ENCODE measurements around the gene GDE1.
"Not testable (repeated sequence)": the region's sequence is repeated elsewhere in the genome, so short reads cannot be mapped to it uniquely, and the experiment has no call there.

The GDE1 gene, protein sequence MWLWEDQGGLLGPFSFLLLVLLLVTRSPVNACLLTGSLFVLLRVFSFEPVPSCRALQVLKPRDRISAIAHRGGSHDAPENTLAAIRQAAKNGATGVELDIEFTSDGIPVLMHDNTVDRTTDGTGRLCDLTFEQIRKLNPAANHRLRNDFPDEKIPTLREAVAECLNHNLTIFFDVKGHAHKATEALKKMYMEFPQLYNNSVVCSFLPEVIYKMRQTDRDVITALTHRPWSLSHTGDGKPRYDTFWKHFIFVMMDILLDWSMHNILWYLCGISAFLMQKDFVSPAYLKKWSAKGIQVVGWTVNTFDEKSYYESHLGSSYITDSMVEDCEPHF

DNA sequence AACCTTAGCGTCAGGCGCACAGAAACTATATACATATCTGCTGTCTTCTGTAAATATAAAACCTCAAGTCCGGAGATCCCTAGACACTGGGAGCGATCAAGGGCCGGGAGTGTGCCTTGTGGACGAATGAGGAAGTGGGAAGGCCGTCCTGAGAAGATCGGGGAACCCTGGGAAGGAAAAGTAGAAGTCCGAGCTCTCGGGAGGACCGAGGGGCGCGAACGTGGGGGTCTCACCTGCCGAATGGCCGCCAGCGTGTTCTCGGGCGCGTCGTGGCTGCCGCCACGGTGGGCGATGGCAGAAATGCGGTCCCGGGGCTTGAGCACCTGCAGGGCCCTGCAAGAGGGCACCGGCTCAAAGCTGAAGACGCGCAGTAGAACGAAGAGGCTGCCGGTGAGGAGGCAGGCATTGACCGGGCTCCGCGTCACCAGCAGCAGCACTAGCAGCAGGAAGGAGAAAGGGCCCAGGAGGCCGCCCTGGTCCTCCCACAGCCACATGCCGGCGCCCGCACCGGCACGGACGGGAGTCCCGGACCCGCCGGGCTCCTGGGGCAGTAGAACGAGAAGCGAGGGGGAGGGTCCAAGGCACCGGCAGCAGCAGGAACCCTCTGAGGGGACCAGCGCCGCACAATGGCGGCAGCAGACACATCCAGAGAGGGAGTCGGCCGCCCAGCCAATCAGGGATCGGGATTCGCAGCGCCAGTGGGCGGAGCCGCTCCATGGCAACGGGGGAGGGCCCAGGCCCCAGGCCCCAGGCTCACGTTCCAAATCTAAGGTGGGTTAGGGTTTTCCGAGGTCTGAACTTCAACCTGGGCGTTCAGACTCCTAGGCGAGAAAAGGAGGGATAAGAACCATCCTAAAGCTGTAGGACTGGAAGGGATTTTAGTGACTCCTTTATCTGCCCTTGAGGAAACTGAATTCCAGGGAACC is at the start of gene GDE1:
Gene GDE1 (minus strand): TSS at position 628 of the 926 bp plus-strand sequence. CDS start 134 bp downstream, at position 494.
- peak; percentile 94 for DNase-seq

- DNase-seq, result no peak
These were observed 45.7 kb upstream of the GDE1 start for GRCh38 chr16:19567560-19567959.

- no peak for DNase-seq
These were observed 44.5 kb upstream of the GDE1 start for GRCh38 chr16:19566362-19566761.

DNA sequence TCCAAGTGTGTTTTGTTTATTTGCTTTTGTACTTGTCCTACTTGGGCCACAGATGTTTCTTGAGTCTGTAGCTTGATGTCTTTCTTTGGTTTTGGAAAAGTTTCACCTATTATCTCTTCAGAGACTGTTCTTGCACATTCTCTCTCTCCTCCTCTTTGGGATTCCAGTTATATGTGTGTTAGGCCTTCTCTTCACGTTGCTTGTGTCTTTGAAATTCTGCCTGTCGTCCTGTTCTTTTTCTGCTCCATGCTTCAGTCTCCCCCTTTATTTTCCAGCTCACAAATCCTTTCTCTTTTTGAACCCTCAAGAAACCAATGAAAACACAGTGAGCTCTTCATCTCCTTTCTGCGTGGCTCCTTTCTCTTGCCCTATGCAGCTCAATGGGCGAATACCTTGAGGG is 41.5 kb upstream of the GDE1 start:
- DNase-seq, result no peak

DNA sequence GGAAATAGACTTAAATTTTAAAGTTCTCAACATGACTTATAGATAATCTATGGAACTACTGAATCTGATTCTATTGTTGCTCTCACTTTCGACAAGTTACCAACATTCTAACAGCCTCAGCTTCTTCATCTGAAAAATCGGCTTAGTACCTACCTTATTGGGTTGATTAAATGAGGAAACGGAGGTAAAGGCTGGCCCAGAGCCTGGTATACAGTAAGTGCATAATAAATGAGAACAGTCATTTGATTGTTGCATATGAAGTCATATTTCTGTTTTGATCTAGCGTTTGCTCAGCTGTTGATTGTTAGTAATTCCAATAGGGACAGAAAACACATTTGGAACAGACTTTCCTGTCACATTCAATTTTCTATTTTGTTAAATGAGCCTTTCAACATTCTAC is 38.2 kb upstream of the GDE1 start:
- DNase-seq, result no peak

GRCh38 chr16:19559242-19559910 is 37.5 kb upstream of the GDE1 start:
- no peak for DNase-seq

- no peak for DNase-seq
These were observed 34.3 kb upstream of the GDE1 start for GRCh38 chr16:19555938-19556771.

- DNase-seq, result peak; percentile 99
These were observed 33.5 kb upstream of the GDE1 start, which contains the start of gene VPS35L for GRCh38 chr16:19555186-19555937. Gene VPS35L (plus strand): TSS chr16:19555703. CDS start chr16:19555730, 27 bp downstream.

GRCh38 chr16:19549673-19550072 is 27.8 kb upstream of the GDE1 start:
- DNase-seq, result no peak

DNA sequence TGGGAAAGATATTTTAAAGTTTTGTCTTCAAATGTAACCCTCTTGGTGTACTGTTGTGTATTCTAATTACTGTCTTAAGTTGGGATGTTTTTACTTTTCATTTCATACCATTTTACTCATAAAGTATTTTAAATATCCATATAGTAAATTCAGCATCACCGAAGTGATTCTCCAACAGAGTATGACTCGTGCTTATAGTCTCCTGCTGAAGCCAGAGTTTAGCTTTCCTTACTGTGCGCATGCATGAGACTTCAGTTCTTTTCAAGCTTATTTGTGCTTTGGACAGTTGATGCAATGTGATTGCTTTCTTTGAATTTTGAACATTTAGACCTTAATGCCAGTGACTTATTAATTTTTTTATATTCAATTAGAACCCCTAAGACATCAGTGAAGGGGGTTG is 26.2 kb upstream of the GDE1 start:
- no peak for DNase-seq

DNA sequence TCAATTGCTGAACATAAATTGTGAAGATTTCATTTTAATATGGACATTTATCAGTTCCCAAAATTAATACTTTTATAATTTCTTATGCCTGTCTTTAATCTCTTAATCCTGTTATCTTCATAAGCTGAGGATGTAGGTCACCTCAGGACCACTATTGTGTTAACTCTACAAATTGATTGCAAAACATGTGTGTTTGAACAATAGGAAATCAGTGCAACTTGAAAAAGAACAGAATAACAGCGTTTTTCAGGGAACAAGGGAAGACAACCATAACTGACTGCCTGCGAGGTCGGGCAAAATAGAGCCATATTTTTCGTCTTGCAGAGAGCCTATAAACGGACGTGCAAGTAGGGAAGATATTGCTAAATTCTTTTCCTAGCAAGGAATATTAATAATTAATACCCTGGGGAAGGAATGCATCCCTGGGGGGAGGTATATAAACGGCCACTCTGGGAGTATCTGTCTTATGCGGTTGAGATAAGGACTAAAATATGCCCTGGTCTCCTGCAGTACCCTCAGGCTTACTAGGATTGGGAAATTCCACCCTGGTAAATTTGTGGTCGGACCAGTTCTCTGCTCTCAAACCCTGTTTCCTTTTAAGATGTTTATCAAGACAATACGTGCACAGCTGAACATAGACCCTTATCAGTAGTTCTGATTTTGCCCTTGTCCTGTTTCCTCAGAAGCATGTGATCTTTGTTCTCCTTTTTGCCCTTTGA is 21.5 kb upstream of the GDE1 start:
- DNase-seq, result not testable (repeated sequence)

DNA sequence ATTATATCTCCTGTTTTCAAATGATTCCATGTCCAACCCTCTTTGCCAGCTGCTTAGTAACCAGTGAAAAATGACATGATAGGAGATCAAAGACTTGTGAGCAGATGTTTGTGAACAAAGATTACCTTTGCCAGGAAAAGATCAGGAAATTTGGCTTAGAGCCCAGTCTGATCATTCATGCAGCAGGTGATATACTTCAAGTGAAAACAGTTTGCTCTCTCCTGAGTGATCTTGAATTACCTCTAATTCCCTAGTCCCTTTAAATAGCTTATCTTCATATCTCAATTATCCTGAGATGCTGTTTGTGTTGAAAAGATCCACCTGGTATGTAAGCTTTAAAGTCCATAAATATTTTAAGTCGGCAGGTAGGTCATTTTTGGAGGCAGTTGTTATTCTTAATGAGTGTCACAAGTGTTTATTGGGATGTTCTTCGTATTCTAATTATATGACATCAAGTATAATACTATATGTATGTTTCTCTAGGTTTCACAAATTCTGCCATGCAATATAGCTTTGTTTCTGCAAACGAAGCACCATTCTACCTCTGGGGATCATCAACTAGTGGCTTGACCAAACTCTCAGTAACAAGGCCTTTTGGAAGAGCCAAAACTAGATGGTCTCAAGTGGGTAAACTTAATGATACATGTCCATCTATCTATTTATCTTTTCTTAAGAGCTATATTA is 20.4 kb upstream of the GDE1 start:
- DNase-seq, result no peak

GRCh38 chr16:19540241-19540970 is 18.5 kb upstream of the GDE1 start:
- DNase-seq, result no peak

DNA sequence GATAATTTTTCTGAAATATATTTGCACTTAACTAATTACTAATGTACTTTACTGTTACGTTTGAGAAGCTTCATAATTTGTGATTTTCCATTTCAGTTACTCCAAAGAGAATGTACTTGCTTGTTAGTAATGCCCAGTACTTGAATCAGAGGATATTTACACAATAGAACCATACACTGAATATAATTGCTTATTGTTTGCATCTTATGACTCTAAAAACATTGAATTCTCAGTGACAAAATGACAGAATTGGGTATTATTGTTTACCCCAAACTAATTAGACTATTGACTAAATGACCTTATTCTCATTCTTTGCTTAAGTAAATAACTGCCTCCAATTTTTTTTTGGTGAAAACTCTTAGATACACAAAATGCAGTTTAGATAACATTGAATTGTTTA is 10.7 kb upstream of the GDE1 start:
- DNase-seq, result no peak

DNA sequence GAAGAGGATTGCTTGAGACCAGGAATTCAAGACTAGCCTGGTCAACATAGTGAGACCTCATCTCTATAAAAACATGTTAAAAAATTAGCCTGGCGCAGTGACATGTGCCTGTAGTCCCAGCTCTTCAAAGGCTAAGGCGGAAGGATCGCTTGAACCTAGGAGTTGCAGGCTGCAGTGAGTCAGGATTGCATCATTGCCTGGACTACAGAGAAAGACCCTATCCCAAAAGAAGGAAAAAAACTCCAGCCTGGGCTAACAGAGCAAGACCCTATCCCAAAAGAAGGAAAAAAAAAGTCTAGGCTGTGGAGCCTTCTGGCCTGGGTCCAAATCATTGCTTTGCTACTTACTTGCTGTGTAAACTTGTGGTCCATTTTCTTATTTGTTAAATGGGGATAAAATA is 6.8 kb upstream of the GDE1 start:
- DNase-seq, result no peak

GRCh38 chr16:19527161-19527560 is 5.3 kb upstream of the GDE1 start:
- no peak for DNase-seq

DNA sequence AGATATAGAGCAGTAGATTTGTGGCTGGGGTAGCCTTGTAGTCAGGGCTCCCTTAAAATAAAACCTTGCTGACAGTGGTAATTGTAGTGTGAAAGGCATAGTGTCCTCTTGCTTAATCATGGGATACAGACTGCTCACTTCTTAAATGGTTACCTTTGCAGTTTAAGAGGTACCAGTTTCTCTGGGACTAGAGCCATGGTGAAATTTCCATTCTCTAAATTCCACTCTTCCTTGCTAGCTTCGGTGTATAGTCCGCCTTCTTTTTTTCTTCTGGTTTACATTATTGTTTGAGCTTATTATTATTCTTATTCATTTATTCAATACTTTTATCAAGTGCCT is 3.5 kb upstream of the GDE1 start:
- DNase-seq, result no peak

GRCh38 chr16:19524616-19525384 is 2.9 kb upstream of the GDE1 start:
- DNase-seq, result no peak

DNA sequence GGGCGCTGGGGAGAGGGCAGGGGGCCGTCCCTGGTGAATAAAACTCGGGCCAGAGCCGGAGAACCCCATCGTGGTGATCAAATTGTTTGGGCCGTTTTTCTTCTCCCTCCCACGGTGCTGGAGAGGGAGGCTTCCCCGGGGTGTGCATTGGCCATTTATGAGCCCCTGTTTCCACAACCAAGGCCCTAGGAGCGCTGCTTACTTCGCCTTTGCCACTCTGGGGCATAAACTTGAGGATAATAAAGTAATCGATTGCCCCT is 2.4 kb upstream of the GDE1 start:
- DNase-seq, result no peak

All from right forelimb (tissue), 1 donor.